Suppressor macrophage treated with lipopolysaccharide for 4 hours (primary cell): ENCODE data around the gene QSOX1.

Experiments
- DNase-seq: peaks from one replicate; pipeline ENCODE4 v3.0.0-alpha.2; 2020

Gene QSOX1

DNA sequence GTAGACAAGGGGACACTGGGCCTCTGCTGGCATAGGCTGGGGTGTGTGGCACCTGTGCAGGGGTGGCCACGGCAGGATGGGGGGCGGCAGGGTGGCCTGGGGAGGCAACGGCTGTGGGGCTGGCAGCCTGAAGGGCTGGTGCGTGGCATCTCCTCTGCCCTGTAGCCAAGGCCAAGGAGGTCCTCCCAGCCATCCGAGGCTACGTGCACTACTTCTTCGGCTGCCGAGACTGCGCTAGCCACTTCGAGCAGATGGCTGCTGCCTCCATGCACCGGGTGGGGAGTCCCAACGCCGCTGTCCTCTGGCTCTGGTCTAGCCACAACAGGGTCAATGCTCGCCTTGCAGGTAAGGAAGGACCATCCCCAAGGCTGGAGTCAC lies 39.4 kb downstream of the QSOX1 start:
- no peak for DNase-seq

DNA sequence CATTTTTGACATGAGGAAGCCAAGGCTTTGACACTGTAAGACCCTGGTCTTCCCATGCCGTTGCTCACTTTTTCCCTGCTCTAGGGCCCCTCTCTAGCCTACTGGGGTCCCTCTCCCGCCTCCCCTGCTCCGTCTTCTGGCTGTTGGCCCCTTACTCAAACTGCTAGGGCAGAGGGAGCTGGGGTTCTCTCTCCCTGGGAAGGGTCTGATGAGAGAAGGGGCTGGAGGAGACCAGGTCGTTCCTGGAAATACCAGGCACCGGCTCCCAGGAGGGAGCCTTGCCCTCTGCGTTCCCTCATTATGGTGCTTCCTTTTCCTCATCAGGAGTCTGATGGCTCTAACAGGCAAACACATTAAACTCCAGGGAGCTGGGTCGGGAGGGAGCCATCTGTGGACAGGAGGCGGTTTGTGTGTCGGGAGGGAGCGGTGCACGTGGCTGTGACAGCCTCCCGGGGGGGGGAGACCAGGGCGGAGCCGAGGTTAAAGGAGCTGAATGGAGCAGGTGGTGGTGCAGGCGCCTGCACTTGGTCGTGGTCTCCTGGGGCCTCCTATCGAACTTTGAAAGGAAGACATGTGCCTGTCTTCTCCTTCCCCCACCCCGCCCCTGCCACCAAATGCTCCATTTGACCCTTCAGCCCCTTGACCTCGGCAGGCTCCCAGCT lies 40.0 kb downstream of the QSOX1 start:
- DNase-seq: no peak

DNA sequence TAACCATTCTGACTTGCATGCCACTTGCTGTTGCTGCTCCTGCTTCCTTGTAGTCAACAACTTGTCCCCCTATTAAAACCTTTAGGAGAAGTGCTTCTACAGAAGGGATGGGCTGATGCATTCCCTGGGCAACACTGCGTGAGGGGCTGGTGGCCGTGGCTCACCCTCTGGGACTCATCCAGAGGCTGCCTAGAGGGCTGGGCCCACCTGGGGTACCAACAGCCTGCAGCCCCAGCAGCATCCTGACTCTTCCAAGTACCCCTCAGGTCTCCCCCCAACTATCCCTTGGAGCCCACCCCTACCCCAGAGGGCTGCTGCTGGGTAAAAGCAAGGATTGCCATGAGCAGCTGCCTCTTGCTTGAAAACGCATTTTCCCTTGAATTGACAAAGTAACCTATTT lies 40.7 kb downstream of the QSOX1 start:
- DNase-seq: no peak

DNA sequence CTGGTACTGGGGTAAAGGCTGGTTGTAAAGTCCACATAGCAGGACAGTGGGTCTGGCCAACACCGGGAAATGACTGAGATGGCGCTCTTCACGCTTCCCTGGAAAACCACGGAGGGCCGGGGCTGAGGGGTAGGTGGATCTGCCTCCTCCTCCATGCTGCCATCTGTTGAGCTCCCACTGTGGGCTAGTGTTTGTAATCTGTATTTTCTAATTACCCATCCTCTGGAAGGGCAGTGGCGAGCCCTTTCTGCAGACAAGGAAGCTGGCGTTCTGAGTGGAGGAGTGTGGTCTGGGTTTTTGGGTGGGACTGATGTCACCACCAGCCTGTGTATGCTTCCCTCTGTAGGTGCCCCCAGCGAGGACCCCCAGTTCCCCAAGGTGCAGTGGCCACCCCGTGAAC lies 41.2 kb downstream of the QSOX1 start:
- DNase-seq: no peak

DNA sequence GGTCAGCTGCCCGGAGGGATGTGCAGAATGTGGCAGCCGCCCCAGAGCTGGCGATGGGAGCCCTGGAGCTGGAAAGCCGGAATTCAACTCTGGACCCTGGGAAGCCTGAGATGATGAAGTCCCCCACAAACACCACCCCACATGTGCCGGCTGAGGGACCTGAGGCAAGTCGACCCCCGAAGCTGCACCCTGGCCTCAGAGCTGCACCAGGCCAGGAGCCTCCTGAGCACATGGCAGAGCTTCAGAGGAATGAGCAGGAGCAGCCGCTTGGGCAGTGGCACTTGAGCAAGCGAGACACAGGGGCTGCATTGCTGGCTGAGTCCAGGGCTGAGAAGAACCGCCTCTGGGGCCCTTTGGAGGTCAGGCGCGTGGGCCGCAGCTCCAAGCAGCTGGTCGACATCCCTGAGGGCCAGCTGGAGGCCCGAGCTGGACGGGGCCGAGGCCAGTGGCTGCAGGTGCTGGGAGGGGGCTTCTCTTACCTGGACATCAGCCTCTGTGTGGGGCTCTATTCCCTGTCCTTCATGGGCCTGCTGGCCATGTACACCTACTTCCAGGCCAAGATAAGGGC lies 41.9 kb downstream of the QSOX1 start:
- DNase-seq: no peak

DNA sequence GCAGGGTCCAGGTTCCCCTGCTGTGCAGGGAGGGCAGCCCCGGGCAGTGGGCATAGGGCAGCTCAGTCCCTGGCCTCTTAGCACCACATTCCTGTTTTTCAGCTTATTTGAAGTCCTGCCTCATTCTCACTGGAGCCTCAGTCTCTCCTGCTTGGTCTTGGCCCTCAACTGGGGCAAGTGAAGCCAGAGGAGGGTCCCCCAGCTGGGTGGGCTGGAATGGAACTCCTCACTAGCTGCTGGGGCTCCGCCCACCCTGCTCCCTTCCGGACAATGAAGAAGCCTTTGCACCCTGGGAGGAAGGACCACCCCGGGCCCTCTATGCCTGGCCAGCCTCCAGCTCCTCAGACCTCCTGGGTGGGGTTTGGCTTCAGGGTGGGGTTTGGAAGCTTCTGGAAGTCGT lies 42.6 kb downstream of the QSOX1 start:
- no peak for DNase-seq

DNA sequence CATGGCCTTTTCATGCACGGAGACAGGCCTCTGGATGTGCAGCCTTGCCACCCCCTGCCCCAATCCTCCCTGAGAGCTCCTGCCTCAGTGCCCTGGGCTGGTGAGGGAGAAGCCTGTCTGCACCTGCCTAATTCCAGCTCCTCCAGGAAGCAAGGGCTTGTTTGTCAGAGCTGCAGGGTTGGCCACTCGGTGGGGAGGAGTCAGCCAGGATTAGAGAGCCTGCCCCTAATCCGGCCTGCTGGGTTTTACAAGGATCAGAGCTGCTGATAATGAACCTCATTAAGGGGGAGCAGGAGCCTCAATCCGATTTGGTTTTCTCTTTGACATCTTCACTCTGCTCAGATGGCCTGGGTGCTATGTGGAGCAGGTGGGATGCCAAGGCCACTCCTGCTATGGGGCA lies 43.5 kb downstream of the QSOX1 start:
- no peak for DNase-seq

DNA sequence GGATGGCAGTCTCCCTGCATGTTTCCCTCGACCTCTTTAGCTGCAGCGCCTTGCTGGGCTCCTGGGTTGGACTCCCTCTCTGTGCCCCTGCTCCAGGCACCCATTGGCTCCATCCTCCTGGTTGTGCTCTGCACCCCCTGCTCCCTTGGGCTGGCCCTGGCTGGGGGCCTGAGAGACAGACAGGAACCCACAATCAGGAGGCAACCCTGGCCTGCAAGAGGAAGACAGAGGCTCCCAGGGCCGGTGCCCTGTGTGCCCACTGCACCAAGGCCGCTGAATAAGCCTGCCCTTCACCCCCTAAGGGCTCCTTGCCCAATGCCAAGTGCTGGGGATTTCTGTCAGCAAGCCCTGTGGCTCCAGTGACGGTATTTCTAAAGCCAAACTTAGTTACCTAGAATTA lies 43.9 kb downstream of the QSOX1 start:
- DNase-seq: no peak

DNA sequence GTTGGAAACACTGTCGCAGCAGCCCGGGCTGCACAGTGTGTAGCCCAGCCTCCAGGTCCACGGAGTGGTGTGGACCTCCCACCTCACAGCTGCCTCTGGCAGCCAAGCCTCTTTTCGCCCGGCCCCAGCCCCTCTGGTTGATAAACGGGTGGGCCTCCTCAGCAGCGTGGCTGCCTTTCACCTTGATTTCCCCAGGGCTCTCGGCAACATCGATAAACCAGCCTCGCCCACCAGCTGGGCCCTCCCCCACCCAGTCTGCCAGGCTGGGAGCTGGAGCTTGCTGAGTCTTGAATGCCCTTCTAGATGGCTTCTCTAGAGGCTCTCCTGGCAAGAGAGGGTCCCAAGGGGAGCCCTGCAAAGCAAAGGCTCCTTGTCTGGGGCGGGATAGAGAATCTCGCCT lies 44.3 kb downstream of the QSOX1 start:
- DNase-seq: no peak

DNA sequence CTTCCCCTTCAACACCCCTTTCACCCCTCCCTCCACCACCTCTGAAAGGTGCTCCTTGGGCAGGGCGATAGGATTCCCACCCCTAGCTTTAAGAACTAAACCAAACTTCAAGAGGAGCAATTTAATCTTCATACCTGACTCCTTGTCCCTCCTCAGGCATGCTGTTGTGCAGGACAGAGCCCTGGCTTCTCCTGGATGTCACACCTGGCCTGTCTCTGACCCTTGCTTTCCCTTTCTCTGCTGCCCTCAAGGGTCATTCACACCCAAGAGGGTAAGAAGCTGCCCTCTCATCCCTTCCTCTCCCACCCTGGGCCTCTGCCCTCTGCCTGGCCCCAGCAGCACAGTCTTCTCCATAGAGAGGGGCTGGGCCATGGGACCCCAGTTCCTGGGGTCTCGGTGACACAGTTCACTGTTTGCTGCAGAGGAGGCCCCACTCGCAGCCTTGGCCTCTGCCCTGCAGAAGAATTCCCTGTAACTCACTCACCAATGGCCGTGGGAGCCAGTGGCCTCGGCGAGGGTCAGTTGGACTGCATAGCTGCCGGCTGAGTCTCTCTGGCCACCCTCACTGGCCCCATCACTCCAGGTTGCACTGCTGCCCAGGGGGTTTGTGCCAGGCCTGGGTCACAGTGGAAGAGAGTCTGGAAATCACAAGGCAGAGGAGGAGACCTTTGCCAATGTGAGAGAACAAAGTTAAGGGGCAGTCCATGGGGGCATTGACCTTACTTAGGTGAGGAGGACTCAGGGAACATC lies 47.0 kb downstream of the QSOX1 start:
- no peak for DNase-seq

DNA sequence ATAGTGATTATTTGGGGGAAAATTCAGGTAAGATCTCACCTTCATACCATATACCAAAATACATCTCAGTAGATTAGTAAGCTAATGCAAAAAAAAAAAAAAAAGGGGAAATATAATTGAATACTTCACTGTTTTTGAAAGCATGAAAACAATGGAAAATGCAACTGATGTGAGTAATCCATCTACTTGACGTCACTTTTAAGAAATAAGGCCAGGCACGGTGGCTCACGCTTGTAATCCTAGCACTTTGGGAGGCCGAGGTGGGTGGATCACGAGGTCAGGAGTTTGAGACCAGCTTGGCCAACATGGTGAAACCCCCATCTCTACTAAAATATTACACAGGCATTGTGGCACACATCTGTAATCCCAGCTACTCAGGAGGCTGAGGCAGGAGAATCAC lies 47.9 kb downstream of the QSOX1 start:
- peak; percentile 19 for DNase-seq

DNA sequence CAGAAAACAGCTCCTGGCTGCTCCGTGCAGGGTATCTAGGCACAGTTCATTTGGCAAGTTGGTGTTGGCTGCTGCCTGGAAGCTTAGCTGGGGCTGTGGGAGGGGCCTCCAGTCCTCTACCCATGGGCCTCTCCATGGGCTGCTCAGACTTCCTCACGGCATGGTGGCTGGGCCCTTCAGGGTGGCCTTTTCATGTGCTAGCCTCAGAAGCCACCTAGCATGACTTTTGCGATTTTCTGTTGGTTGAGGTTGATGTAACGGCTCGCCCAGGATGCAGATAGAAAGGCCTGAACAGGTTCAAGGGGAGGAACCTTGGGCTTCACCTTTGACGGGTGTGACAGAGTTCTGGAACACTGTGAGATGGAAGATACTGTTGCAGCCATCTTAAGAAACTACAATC lies 49.6 kb downstream of the QSOX1 start:
- DNase-seq: no peak

DNA sequence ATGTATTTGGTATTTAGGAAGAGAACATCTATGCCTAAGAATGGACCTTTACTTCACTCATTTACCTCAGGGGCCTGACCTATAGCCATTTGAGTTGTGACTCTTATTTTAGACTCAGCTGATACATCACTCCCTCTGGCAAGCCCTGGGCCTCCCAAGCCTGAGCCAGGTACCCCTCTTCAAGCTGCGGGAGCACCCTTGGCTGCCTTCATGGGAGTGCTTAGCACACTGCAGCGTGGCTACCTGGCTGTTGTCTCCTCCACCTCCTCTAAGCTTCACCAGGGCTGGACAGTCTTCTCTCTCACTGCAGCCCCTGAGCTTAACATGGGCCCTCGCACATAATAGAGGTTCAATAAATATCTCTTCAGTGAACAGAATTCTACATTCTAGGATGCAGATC lies 51.9 kb downstream of the QSOX1 start:
- DNase-seq: no peak

DNA sequence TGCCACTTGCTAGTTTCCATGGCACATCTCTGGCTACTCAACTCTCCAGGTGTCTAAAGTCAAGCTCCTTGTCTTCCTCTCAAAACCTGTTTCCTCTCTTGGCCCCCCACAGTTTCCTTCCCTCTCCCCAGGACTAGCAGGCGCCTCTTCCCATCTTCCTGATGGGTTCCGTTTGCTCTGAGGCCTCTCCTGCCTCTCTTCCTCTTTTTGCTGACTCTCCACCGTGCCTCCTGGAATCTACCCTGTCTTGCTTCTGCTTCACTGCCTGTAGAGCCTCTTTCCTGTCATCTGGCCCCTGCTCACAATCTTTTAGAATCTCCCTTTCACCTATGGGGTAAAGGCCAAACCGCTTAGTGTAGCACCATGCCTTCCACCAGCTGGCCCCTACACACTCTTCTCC lies 53.6 kb downstream of the QSOX1 start:
- peak; percentile 45 for DNase-seq

DNA sequence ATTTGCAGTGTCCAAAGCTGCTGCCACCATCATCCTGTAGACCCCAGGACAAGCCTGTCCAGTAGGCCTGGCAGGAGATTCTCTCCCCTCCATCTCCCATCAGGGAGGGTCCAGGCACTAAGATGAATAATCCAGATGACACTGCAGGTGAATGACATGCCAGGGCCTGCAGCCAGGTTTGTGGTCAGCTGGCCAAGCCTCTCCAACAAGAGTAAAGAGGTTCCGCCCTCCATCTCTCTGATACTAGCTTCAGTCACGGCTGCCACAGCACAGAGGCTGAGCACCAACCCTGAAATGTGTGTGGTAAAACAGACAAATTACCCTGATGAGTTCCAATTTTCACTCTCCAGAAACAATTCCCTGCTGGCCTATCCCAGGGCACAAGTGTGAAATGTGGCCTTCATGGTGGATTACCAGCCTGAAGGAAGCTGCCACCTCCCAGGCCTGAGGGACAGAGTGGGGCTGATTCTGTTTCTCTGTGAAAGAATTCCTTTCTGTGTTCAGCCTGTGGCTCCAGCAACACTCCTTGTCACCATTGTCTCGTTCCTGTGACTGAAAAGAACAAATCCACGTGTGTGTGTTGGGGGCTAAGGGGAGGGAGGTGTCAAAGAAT lies 55.4 kb downstream of the QSOX1 start:
- DNase-seq: no peak

DNA sequence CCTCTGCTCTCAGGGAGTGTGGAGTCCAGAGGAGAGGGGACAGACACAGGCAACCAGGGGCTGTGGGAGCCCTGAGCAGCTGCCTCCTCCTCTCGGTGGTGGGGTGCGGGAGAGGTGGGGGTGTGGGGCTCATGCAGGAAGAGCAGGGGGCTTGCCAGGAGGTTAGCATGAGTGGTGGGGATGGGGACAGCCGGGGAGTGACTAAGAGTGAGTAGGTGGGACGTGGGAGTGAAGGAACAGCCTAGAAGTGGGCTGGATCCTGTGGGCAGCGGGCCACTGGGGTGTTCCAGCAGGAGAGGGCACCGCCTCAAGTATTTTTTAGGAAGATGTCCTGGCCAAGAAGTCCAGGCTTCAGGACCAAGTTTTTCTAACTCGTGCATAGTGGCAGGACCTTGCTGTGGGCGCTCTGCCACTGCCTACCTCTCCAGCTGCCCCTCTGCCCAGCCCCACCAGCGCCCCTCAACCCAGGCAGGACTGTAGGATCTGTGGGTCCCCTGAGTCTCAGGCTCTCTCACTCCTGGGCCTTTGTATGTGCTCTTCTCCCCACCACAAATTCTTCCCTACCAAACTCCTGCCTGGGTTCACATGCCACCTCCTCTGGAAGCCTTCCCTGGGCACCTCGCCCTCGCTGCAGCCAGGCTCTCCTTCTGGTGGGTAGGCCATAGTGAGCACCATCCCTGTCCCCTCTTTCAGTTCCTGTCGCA lies 56.6 kb downstream of the QSOX1 start:
- no peak for DNase-seq

DNA sequence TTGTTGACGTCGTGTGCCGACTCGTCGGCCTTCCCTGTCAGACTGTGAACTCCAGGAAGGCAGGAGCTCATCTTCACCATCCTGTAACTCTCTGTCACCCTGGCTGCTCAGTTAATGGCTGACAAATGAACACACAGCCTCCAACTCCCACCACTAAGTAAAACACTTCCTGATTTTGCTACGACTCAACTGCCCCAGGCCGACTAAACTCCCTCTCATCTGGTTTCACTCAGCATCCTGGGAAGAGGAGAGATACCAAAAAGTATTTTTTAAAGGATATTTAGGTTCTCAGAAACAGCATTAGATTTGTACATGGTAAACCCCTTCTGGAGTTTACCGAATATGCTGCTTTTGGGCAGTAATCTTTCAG lies 57.2 kb downstream of the QSOX1 start:
- no peak for DNase-seq

DNA sequence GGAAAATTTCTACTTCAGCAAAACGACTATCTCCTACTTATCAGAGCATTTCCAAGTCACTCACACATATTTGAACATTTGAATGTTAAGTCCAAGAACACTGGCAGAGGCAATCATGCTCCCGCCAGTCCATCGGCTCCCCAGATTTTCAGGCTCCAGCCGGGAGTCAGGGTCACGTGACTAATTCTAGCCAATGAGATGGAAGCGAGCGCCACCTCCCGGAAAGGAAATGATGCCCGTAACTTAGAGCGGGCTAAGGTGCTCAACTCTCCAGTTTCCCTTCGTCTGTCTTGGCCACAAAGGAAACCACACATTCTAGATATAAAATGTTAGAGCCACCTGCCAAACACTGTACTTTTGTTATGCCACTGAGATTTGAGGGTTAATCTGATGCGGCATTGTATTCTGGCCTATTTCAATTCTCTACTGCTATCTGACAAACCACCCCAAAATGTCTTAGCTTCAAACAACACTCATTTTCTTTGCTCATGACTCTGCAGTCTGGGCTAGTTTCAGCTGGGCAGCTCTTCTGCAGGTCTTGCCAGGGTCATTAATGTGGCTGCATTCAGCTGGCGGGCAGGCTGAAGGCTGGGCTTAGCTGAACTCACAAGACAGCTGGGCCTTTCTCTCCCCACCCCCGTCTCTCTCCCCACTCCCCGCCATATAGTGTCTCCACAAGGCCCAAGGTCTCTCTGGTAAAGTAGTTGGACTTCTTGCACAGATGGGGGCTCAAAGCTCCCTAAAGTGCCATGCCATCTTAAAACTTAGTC lies 58.9 kb downstream of the QSOX1 start:
- no peak for DNase-seq

DNA sequence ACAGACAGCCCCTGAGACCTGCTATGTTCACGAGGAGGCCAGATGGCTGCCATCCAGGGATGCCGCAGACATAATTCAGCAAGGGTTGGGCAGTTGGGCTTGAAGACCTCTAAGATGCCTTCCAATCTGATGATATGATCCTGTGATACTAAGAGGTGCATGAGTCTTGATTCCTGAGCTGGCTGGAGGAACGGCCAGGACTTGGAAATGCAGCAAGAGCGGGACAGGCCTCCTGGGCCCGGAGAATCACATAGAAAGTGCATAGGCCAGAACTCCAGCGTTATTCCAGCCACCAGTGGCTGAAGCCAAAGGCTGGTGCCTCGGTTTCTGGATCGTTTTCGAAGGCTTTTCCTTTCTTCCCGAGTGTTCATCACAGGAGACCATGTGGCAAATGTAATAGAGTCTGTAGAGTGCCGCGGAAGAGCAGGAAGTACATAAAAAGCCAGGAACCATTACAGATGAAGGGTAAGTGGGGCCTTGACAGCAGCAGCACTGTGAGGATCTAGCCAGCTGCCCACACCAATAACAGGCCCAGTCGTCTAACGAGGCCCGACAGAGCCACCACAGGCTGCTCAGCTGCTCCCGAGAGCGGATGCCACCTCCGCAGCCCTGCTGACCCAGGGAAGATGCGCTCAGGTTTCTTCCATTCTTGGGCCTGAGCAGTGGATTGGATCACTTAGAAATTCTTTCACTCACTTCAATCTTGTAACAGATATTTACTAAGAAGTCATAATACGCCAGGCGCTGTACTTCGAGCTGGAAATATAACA lies 61.4 kb downstream of the QSOX1 start:
- no peak for DNase-seq

DNA sequence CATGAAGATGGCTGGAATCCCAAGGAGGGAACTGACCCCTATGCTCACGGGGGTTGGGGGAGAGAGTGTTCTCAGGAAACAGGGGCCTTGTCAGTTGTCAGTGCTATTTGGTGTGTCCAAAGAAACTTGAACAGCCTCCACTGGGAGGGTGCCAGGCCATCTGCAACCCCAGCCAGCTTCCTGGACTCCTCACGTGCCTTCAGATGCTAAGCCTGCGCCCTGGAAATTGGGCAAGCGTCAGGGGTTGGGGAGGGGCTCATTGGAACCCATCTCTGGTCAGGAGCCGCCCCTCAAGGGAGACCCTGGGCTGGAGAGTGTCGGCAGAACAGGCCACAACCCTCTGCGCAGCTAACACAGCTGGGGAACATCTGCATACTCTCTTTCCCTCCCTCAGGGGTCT lies 62.3 kb downstream of the QSOX1 start:
- no peak for DNase-seq

DNA sequence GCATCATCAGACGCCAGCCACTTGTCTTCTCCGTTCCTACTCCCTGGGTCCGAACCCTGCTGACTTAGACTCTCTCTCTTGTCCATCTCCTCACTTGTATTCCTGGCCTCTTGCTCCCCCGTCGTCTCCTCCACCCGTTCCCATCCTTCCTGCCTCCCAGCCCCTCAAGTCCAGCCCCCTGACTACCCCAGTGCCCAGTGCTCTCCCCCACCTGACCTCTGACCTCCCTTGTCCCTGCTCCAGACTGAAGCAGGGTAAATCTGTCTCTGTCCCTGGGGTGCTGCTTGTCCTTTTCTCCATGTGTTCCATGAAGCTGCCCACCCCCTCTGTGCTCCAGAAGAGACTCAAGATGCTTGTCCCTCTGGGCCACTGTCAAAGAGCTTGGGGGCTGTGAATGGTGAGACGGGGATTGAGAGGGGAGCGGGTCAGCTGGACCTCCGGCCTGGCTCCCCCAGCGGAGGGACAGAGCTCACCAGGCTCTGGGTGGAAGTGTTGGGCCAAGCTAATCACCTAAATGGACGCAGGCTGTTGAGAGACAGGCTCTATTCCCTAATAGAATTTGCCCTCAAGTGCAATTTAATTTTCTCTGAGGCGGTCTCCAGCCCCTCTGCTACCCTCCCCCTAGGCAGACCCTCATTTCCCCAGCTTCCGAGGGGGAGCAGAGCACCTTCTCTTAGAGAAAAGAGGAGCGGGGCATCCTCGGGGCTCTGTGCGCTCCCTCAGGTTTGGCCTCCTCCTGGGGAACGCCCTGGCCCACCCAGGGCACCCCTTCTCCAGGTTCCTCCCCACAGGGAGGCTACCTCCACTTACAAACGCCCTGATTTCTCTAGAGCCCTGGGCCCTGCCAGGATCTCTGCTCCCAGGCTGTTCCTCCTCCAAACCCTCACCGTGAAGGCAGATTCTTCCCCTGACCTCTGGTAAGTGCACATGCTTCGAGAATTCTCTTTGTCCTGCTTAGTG lies 64.4 kb downstream of the QSOX1 start:
- no peak for DNase-seq
